ENCODE results near the gene PATL1.
"Not testable (repeated sequence)": the region's sequence is repeated elsewhere in the genome, so short reads cannot be mapped to it uniquely, and the experiment has no call there.

PATL1 gene, protein sequence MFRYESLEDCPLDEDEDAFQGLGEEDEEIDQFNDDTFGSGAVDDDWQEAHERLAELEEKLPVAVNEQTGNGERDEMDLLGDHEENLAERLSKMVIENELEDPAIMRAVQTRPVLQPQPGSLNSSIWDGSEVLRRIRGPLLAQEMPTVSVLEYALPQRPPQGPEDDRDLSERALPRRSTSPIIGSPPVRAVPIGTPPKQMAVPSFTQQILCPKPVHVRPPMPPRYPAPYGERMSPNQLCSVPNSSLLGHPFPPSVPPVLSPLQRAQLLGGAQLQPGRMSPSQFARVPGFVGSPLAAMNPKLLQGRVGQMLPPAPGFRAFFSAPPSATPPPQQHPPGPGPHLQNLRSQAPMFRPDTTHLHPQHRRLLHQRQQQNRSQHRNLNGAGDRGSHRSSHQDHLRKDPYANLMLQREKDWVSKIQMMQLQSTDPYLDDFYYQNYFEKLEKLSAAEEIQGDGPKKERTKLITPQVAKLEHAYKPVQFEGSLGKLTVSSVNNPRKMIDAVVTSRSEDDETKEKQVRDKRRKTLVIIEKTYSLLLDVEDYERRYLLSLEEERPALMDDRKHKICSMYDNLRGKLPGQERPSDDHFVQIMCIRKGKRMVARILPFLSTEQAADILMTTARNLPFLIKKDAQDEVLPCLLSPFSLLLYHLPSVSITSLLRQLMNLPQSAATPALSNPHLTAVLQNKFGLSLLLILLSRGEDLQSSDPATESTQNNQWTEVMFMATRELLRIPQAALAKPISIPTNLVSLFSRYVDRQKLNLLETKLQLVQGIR

DNA sequence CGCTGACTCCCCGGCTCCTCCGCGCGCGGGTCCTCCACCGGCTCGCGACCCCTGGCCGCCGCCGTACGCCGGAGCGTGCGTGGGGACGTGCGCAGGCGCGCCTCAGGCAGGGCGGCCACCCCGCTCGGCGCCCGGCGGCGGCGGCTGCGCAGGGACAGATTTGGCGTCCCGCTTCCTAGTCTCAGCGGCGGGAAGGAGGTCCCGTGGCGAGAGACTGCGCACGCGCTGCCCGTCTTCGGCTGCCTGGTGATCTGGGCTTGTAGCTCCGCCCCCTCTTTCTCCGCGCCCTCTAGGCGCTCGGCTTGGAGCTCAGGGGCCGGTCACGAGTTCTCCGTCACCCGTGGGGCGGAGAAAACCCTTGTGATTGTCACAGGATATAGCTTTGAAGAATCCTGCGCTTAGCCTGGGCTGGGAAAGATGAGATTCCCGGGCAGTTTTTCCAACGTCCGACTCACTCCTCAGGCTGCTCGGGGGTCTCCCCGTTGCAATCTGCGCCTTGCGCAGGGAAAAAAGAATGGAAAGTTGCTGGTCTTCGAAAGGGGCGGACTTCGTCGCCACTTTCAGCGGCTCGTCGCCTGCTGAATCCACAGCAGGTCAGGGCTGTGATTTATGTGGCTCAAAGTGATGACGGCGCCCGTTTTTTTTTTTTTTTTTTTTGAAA, at the start of gene PATL1:
PATL1 (minus strand) TSS at position 88 of the 661 bp plus-strand sequence. CDS start 142 bp downstream, outside the sequence.
- DNase-seq (ENCODE audit: low read depth): peak; percentile 91

DNA sequence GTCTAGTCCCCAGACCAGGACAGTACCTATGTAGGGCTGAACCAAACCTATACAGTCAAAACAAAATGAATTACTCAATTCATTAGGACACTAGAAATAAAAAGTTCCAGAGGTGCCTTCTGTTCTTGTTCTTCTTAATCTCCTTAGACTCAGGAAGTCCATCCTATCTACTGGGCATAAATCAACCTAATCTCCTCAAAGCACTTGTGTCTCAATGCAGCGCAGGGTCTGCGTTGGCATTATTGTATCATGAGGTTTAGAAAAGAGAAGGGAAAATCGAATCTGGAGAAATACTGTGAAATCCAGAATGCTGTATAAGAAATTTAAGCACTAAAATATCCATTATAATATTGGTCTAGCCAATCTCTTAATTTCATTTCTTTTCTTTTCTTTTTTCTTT, 47.2 kb upstream of the PATL1 start:
- no peak for DNase-seq (ENCODE audit: low read depth)

DNA sequence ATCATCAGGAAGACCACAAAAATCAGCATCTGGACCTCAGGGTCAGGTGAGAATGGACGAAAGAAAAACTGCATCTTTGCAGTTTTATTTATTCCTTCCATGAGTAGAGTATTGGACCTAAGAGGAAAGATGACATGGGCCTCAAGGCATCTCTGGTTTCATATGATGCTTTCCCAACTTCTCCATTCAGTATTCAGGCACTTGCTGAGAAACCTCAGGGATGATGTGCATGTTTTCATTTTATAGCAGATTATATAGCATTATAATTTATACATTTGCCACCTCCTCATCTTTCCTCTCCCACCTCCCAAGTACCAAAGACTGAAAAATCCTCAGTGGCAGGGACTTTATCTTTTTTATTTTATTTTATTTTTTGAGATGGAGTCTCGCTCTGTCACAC, 44.9 kb upstream of the PATL1 start, which contains the start of gene OR10V1:
OR10V1 (minus strand) TSS at position 101 of the 400 bp plus-strand sequence; CDS start at position 101, 0 bp downstream.
- DNase-seq (ENCODE audit: low read depth): no peak

DNA sequence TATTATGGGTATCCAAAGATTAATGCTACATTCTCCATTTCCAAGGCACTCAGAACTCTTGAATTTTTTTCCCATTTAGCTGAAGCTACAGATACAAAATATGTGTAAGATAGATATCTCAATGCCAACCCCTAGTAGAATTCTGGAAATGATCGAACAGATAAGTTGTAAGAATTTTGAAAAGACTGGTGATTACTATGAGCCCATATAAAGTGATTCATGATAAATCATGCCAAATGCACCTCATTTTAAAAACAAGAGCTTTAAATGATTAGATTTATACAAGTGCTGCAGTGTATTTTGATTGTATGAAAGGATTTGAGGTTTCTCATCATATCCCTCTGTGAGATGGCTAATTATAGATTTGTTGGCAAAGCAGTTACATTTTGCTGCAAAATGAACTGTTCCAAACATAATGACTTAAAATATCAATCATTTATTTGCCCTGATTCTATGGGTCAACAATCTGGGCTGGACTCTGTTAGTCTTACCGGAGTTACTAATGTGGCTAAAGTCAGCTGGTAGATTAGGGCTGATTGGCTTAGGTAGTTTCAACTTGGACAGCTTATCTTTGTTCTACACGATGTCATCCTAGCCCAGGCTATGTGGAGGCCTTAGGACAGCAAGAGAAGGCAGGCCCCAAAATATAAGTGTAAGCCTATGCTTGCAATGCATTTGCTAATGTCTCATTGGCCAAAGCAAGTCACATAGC, 41.5 kb upstream of the PATL1 start:
- no peak for DNase-seq (ENCODE audit: low read depth)

DNA sequence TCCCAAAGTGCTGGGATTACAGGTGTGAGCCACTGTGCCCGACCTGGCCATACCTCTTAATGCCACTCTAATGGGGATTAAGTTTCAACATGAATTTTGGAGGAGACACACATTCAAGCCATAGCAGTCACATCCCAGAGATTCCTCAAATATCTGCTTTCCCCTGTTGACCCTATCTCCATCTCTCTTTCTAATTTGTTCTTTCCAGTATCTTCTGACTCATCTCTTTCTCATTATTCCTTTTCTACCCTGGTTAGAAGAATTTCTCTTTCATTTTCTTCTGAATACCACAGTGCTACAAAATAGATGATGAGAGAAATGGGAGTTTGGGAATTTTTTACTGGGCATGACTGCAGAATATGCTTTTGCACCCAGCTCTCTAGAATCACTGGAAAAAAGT, 39.7 kb upstream of the PATL1 start:
- DNase-seq (ENCODE audit: low read depth): no peak

- DNase-seq (ENCODE audit: low read depth): no peak
Measured at GRCh38 chr11:59707371-59707770, 38.5 kb upstream of the PATL1 start.

DNA sequence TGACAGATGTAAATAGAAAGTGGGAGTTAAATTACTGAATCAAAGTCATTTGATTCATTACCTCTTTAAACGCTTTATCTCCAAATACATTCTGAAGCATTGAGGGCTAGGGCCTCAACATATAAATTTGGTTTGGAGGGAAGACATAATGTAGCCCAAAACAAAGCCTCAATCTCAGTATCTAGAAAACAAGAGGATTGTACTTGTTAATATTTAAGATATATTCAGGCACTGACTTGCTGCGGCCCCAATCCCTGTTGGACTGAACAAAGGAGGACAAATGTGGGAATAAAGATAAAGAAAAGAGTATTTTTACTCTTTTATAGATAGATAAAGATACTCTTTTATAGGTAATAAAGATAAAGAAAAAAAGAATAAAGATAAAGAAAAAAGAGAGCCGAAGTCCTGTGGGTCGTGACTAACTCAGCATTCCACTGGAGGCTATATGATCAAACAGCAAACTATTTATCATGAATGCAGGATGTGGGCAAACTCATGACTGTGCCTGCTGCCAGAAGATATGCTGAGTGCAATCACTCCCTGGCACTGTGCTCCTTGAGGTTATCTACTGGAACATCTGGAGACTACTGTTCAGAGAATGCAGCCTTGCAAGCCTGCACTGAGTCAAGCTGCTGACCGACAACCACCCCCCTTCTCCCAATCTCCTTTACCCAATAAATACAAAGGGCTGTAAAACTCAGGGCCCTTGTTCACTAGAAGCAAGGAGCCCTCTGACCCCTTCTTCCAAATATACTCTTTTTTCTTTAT, 37.9 kb upstream of the PATL1 start:
- peak; percentile 78 for DNase-seq (ENCODE audit: low read depth)

GRCh38 chr11:59705294-59705693, 36.5 kb upstream of the PATL1 start:
- DNase-seq (ENCODE audit: low read depth): no peak

DNA sequence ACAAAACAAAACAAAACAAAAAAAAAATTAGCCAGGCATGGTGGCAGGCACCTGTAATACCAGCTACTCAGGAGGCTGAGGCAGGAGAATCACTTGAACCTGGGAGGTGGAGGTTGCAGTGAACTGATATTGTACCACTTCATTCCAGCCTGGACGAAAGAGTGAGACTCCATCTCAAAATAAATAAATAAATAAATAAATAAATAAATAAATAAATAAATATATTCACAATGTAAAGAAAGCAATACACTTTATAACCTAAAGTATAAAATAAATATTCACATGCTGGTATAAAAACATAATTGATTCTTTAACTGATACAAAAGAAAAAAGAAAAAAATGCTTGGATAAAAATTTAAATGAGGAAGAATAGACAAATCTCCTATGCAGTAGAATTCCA, 34.7 kb upstream of the PATL1 start:
- DNase-seq (ENCODE audit: low read depth): not testable (repeated sequence)

DNA sequence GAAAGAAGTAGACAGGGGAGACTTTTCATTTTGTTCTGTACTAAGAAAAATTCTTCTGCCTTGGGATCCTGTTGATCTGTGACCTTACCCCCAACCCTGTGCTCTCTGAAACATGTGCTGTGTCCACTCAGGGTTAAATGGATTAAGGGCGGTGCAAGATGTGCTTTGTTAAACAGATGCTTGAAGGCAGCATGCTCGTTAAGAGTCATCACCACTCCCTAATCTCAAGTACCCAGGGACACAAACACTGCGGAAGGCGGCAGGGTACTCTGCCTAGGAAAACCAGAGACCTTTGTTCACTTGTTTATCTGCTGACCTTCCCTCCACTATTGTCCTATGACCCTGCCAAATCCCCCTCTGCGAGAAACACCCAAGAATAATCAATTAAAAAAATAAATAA, 31.3 kb upstream of the PATL1 start:
- not testable (repeated sequence) for DNase-seq (ENCODE audit: low read depth)

- DNase-seq (ENCODE audit: low read depth): no peak
Measured at GRCh38 chr11:59698506-59698905, 29.7 kb upstream of the PATL1 start.

DNA sequence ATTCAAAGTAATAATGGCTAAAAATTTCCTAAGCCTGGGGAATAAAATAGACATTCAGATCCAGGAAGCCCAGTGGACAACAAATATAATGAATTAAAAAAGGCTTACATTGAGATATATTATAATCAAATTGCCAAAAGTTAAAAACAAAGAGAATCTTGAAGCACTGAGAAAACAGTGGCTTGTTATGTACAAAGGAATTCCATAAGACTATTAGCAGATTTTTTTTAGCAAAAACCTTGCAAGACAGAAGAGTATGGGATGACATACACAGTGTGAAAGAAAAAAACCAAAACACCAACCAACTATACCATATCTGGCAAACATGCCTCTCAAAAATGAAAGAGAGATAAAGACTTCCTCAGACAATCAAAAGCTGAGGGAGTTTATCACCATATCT, 24.1 kb upstream of the PATL1 start:
- no peak for DNase-seq (ENCODE audit: low read depth)

DNA sequence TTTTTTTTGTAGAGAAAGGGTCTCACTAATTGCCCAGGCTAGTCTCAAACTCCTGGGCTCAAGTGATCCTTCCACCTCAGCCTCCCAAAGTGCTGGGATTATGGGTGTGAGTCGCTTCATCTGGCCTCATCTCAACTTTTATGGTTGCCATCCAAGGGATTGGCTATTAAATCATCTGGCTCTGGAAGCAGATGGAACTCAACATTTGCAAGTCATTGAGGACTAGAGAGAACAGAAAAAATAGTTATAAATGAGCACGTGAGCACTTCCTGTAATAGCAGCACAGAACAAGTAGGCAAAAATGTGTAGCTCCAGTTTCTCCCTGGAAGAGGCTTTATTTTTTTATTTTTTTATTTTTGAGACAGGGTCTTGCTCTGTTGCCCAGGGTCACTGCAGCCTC, 22.3 kb upstream of the PATL1 start:
- DNase-seq (ENCODE audit: low read depth): no peak

GRCh38 chr11:59689015-59689414, 20.2 kb upstream of the PATL1 start:
- DNase-seq (ENCODE audit: low read depth): no peak

- DNase-seq (ENCODE audit: low read depth): not testable (repeated sequence)
Measured at GRCh38 chr11:59681260-59681725, 12.5 kb upstream of the PATL1 start.

DNA sequence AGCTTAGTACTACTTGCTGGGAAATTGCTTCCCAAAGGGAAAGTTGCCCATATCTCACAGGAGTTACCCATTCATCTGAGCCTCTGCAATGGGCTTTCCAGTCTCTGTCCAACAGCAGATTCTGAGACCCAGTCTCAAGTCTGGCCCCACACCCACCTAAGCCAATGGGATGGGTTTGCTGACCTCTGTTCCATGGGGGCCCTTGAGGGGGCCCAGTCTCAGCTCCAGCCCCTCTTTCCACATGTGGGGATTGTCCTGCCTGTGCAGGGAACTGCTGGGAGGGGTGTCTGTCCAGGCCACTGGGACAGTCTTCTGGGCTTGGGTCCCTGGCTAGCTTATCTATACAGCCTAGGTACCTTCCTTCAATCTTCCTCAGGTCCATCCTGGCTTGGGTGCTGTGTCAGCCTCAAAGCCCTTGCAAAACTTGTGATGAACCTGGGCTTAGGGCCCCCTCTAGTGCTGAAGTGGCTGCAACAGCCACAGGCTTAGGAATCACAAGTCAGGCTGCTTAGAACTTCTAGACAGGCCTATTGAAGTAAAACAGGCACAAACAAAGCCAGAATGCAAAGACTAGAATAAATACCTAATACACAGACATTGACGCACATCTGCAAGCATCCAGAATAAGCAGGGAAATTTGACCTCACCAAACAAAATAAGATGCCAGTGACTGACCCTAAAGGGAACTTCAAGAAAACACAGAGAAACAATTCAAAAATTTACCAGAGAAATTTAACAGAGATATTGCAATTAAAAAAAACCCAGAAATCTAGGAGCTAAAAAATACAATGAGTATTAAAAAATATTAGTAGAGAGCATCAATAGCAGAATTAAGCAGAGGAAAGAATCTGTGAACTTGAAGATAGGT, 11.7 kb upstream of the PATL1 start:
- no peak for DNase-seq (ENCODE audit: low read depth)

DNA sequence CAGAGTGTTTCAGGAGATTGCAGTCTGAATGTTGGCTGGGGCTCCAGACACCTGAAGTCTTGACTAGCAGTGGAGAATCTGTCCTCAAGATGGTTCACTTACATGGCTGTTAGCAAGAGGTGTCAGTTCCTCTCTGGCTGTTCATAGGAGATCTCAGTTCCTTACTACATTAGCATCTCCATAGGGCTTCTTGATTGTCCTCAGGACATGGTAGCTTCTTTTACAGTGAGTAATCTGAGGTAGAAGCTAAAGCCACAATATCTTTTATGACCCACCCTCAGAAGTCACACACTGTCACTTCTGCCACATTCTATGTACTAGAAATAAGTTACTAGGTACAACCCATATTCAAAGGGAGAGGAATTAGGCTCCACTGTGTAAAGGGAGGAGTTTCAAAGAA, 10.5 kb upstream of the PATL1 start:
- no peak for DNase-seq (ENCODE audit: low read depth)

GRCh38 chr11:59678813-59679165, 10.0 kb upstream of the PATL1 start:
- no peak for DNase-seq (ENCODE audit: low read depth)

GRCh38 chr11:59678118-59678812, 9.4 kb upstream of the PATL1 start:
- DNase-seq (ENCODE audit: low read depth): no peak

GRCh38 chr11:59676205-59676604, 7.4 kb upstream of the PATL1 start:
- DNase-seq (ENCODE audit: low read depth): no peak
